ENCODE data around the gene DBH.

GRCh38 chr9:133607976-133608375, 28.2 kb upstream of the DBH start:
- TF ChIP-seq POLR2A (IDR thresholded peaks at IDR 0.05; ENCODE audit: low read depth, low read length), result no peak
- TF ChIP-seq POLR2AphosphoS5 (IDR thresholded peaks at IDR 0.05; ENCODE audit: low read depth, low read length), result no peak

Measured in GM12892 (cell line).